CMK (cell line): ENCODE results near the gene CCDC32.
A peak's percentile ranks its signal among the peaks of the same experiment; 100 is the strongest.
"Not testable (repeated sequence)": the region's sequence is repeated elsewhere in the genome, so short reads cannot be mapped to it uniquely, and the experiment has no call there.

Experiments used
- DNase-seq: peaks from one replicate; pipeline ENCODE4 v3.0.0-alpha.2; 2010; ENCODE audit warnings: low read depth

The CCDC32 gene, protein sequence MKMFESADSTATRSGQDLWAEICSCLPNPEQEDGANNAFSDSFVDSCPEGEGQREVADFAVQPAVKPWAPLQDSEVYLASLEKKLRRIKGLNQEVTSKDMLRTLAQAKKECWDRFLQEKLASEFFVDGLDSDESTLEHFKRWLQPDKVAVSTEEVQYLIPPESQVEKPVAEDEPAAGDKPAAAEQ

DNA sequence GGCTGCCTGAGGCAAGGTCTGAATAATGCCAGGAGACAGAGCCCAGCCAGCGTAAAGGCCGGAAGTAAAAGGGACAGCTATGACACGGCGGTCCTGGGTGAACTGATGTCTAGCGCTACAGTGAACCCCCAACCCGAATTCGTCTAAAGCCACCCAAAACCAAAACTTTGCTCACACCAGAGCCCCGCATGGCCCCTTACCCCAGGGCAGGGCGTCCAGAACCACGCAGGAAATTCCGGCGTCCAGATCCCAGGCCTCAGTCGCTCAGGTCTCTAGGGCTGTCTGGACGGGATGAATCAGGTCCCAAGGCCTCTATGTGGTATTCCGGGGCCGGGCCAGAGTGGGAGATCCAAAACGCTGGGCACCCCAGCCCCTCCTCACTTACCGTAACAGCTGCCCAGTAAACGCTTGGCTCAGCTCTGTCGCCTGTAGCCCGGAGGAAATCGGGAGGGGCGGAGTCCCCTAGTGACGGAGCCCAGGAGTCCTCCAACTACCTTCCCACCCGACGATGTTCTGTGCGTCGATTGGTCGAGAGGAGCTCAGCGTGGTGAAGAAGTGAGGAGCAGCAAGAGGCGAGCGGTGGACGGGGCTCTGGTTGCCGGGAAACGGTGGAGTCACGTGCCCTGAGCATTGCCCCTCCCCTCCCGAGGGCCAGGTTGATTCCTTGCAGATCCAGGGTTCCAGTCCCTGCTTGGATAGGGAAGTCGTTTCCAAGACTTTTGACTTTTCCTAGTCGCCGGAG, at the start of gene CCDC32:
Gene CCDC32 (minus strand): TSS at position 452 of the 742 bp plus-strand sequence. CDS start 2,027 bp downstream, outside the sequence.
- peak; percentile 87 for DNase-seq

DNA sequence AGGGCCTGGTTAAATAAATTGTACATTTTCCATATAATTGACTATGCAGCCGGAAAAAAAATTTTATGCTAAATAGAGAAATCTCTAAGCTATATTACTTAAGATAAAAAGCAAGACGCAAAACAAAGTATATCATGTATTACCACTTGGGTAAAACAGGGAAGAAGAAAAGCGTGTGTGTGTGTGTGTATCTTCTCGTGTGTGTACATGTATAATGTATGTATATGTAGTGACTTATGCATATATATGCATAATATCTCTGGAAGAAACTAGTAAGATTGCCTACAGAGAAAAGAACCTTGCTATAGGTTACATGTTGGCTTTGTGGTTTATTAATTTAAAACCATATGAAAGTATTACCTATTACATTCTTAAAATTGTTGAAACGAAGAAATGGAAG, 48.2 kb upstream of the CCDC32 start:
- no peak for DNase-seq

DNA sequence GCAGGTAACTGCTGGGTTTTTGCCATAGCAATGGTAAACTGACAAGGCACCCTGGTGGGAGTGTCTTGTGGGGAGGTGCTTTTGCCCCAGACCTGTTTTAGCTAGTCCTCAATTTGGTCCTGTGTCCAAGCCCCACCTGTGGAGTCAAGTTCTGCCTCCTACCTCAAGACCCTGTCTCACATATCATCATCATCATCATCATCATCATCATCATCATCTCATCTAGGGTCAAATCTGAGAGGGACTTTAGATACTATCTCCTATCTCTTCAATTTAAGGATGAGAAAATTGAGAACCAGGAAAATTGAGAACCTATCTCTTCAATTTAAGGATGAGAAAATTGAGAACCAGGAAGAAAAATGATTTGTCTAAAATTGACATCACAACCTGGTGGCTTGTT, 39.1 kb upstream of the CCDC32 start:
- DNase-seq = no peak

DNA sequence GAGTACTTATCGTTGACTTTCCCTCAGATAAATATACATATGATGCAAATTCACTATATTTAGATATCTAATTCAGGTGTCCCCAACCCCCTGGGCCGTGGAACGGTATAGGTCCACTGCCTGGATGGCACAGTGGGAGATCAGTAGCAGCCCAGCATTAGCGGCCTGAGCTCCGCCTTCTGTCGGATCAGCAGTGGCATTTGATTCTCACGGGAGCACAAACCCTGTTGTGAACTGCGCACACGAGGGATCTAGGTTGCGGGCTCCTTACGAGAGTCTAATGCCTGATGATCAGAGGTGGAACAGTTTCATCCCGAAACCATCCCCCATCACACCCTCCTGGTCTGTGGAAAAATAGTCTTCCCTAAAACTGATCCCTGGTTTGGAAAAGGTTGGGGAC, 36.1 kb upstream of the CCDC32 start:
- DNase-seq = no peak

- DNase-seq = no peak
These were observed 33.8 kb upstream of the CCDC32 start for GRCh38 chr15:40598672-40599071.

DNA sequence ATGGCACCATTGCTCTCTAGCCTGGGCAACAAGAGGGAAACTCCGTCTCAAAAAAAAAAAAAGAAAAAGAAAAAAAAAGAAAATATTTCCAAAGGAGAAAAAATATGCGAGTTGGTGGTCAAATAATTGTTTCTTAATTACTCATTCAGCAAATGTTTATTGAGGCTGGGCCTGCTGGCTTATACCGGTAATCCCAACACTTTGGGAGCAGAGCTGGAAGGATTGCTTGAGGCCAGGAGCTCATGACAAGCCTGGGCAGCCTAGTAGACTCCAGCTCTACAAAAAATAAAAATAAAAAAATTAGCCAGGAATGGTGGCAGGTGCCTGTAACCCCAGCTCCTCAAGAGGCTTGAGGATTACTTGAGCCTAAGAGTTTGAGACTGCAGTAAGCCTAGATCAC, 33.3 kb upstream of the CCDC32 start:
- DNase-seq = no peak

GRCh38 chr15:40597024-40597423, 32.2 kb upstream of the CCDC32 start:
- no peak for DNase-seq

DNA sequence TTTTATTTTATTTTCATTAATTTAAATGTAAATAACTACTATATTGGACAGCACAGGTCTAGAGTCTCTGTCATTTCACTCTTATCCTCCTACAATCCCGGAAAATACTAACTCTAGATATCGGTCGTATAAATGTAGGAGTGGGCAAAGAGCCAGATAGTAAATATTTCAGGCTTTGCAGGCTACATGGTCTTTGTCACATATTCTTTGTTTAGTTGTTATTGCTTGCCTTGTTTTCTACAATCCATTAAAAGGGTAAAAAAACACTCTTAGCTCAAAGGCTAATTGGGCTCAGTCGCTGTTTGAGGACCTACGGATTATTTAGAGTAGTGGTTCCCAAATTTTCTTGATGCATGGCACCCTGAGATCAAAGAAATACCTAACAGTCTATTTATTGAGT, 30.9 kb upstream of the CCDC32 start:
- no peak for DNase-seq

- no peak for DNase-seq
These were observed 30.4 kb upstream of the CCDC32 start for GRCh38 chr15:40595219-40595618.

DNA sequence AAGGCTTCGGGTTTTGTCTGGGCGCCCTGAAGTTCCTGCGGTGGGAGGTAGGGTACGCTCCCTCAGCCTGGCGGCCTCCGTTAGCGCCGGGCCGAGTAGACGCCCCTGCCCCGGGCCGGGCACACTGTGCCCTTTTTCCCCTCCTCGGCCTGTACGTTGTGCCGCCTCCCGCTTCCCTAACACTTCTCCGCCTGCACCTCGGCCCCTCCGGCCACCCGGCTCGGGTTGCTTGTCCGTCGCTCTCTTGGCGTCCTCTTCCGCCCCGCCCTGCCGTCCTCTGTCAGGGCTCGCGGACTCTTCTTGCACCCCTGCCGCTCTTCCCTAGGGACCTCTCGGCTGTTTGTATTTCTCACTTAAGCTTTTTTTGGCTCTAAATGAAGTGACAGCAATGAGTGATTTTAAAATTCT, 29.6 kb upstream of the CCDC32 start:
- DNase-seq = no peak

- peak; percentile 64 for DNase-seq
These were observed 29.0 kb upstream of the CCDC32 start, which contains the start of gene KNL1 for GRCh38 chr15:40593588-40594428. Gene KNL1, plus strand, starts transcription at chr15:40594249. Its CDS starts 8,683 bp downstream, at chr15:40602932.

DNA sequence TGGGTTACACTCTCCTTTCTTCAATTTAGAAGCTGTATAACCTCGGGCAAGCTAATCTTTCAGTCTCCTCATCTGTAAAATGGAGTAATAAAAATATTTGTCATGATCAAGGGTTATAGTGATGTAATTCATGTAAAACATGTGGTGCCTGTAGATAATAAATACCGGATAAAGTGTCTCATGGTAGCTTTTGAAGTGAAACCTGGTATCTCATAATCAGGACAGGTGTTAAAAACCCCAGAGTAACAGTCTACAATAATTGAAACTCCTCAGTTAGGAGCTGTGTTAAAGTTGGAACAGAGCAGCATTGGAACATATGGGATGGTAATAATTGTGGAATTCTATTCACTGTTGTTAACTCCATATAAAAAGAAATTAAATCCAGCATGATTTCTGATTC, 28.3 kb upstream of the CCDC32 start:
- DNase-seq = no peak

GRCh38 chr15:40591389-40591788, 26.5 kb upstream of the CCDC32 start:
- no peak for DNase-seq

- DNase-seq = no peak
These were observed 25.8 kb upstream of the CCDC32 start for GRCh38 chr15:40590667-40591050.

- DNase-seq = no peak
These were observed 19.3 kb upstream of the CCDC32 start for GRCh38 chr15:40584191-40584590.

DNA sequence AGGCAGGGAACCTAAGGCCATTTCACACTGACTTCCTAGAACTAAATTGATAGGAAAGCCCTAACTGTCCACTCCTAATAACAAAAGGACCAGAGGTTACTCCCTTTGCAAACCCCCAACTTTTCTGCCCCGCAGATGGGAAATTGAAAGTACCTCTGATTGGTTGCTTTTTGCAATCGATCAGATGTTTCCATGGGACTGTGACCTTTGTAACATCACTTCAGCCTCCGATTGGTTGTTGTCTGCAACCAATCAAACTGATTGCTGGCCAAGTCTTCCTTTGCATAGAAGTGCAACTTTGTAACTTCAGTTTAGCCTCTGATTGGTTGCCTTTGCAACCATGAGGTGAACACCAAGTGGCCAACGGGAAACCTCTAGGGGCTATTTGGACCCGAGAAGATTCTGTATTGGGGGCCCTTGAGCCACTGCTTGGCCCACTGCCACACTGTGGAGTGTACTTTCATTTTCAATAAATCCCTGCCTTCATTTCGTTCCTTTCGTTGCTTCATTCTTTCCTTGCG, 17.9 kb upstream of the CCDC32 start:
- no peak for DNase-seq

DNA sequence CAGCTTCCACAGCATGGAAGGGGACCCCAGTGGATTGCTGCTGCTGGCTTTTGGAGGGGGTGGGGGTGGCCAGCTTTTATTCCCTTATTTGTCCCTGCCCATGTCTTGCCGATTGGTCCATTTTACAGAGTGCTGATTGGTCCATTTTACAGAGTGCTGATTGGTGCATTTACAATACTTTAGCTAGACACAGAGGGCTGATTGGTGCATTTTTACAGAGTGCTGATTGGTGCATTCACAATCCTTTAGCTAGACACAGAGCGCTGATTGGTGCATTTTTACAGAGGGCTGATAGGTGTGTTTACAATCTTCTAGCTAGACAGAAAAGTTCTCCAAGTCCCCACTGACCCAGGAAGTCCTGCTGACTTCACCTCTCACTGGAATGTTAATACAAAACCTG, 17.0 kb upstream of the CCDC32 start:
- DNase-seq = not testable (repeated sequence)

GRCh38 chr15:40578892-40579291, 14.1 kb upstream of the CCDC32 start:
- DNase-seq = no peak

DNA sequence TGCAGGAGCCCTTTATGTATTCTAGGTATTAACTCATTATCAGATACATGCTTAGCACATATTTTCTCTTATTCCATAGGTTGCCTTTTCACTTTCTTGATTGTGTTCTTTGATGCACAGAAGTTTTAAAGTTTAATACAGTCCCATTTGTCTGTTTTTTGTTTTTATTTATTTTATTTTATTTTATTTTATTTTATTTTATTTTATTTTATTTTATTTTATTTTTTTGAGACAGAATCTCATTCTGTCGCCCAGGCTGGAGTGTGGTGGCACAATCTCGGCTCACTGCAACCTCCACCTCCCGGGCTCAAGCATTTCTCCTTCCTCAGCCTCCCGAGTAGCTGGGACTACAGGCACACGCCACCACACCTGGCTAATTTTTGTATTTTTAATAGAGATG, 12.1 kb upstream of the CCDC32 start:
- not testable (repeated sequence) for DNase-seq

GRCh38 chr15:40575113-40575512, 10.3 kb upstream of the CCDC32 start:
- no peak for DNase-seq

GRCh38 chr15:40569129-40569953, 4.5 kb upstream of the CCDC32 start, which contains the start of gene RPUSD2:
Gene RPUSD2, plus strand, starts transcription at chr15:40569299. Its CDS starts 39 bp downstream, at chr15:40569338.
- DNase-seq = peak; percentile 79

GRCh38 chr15:40567111-40567510, 2.3 kb upstream of the CCDC32 start:
- DNase-seq = no peak
